Liver (tissue), 3 donors: ENCODE data around the gene SLC9A3.

Experiments used
- ATF3 ChIP-seq: IDR thresholded peaks from 2 replicates; pipeline ENCODE4 v1.6.1; 2016; ENCODE audit warnings: antibody characterized with exemption
- HNF4A ChIP-seq, 2 donors: conservative IDR thresholded peaks; 2 replicates each; pipeline ENCODE4 v1.6.1; 2016; ENCODE audit warnings: antibody characterized with exemption in 2 of 2, mild to moderate bottlenecking in 2 of 2
- JUND ChIP-seq, 2 donors: IDR thresholded peaks; 2 replicates each; pipeline ENCODE4 v1.6.1; 2016; ENCODE audit warnings: antibody characterized with exemption in 2 of 2
- MAX ChIP-seq: IDR thresholded peaks from 2 replicates; pipeline ENCODE4 v1.6.1; 2016; ENCODE audit warnings: antibody characterized with exemption
- TAF1 ChIP-seq: conservative IDR thresholded peaks from 2 replicates; pipeline ENCODE4 v1.6.1; 2016; ENCODE audit warnings: antibody characterized with exemption, mild to moderate bottlenecking
- YY1 ChIP-seq: IDR thresholded peaks from 2 replicates; pipeline ENCODE4 v1.6.1; 2016; ENCODE audit warnings: antibody characterized with exemption, mild to moderate bottlenecking
- TF ChIP-seq, protein P1 (sequence below): fragments of 150-350 bp; IDR thresholded peaks from 2 replicates; pipeline ENCODE4 v1.5.1; 2017; ENCODE audit warnings: improper control_type of control experiment, low read depth, low read length; ENCODE audit not compliant: missing input control
- TF ChIP-seq, protein P2 (sequence below): IDR thresholded peaks from 2 replicates; pipeline ENCODE4 v1.6.1; 2016; ENCODE audit warnings: antibody characterized with exemption, mild to moderate bottlenecking
- donor health status: healthy.
- donor health status: healthy.

GRCh38 chr5:560792-561166 is 36.5 kb upstream of the SLC9A3 start:
- TF ChIP-seq, protein P1, sequence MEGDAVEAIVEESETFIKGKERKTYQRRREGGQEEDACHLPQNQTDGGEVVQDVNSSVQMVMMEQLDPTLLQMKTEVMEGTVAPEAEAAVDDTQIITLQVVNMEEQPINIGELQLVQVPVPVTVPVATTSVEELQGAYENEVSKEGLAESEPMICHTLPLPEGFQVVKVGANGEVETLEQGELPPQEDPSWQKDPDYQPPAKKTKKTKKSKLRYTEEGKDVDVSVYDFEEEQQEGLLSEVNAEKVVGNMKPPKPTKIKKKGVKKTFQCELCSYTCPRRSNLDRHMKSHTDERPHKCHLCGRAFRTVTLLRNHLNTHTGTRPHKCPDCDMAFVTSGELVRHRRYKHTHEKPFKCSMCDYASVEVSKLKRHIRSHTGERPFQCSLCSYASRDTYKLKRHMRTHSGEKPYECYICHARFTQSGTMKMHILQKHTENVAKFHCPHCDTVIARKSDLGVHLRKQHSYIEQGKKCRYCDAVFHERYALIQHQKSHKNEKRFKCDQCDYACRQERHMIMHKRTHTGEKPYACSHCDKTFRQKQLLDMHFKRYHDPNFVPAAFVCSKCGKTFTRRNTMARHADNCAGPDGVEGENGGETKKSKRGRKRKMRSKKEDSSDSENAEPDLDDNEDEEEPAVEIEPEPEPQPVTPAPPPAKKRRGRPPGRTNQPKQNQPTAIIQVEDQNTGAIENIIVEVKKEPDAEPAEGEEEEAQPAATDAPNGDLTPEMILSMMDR, result no peak
- no peak for TF ChIP-seq ATF3
- TF ChIP-seq HNF4A (conservative IDR thresholded peaks at IDR 0.05), result no peak
- no peak for TF ChIP-seq YY1
- no peak for TF ChIP-seq TAF1
- TF ChIP-seq MAX, result no peak
- no peak for TF ChIP-seq JUND (IDR thresholded peaks at IDR 0.05)
- TF ChIP-seq, protein P2, sequence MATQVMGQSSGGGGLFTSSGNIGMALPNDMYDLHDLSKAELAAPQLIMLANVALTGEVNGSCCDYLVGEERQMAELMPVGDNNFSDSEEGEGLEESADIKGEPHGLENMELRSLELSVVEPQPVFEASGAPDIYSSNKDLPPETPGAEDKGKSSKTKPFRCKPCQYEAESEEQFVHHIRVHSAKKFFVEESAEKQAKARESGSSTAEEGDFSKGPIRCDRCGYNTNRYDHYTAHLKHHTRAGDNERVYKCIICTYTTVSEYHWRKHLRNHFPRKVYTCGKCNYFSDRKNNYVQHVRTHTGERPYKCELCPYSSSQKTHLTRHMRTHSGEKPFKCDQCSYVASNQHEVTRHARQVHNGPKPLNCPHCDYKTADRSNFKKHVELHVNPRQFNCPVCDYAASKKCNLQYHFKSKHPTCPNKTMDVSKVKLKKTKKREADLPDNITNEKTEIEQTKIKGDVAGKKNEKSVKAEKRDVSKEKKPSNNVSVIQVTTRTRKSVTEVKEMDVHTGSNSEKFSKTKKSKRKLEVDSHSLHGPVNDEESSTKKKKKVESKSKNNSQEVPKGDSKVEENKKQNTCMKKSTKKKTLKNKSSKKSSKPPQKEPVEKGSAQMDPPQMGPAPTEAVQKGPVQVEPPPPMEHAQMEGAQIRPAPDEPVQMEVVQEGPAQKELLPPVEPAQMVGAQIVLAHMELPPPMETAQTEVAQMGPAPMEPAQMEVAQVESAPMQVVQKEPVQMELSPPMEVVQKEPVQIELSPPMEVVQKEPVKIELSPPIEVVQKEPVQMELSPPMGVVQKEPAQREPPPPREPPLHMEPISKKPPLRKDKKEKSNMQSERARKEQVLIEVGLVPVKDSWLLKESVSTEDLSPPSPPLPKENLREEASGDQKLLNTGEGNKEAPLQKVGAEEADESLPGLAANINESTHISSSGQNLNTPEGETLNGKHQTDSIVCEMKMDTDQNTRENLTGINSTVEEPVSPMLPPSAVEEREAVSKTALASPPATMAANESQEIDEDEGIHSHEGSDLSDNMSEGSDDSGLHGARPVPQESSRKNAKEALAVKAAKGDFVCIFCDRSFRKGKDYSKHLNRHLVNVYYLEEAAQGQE, result no peak
